Activated CD8-positive, alpha-beta memory T cell treated with anti-CD3 and anti-CD28 coated beads for 24 hours (primary cell): ENCODE data around the gene TTL.
"Not testable (repeated sequence)": the region's sequence is repeated elsewhere in the genome, so short reads cannot be mapped to it uniquely, and the experiment has no call there.

Source experiments
- DNase-seq: peaks from one replicate; pipeline ENCODE4 v3.0.0-alpha.2; 2020

TTL gene

GRCh38 chr2:112481528-112482233 lies at the start of gene TTL:
TSS of gene TTL (plus strand) at chr2:112482156. CDS start at chr2:112482345, 189 bp downstream.
- peak; percentile 89 for DNase-seq

GRCh38 chr2:112432390-112432734 lies 49.6 kb upstream of the TTL start:
- not testable (repeated sequence) for DNase-seq

GRCh38 chr2:112432735-112433479 lies 49.0 kb upstream of the TTL start:
- peak; percentile 72 for DNase-seq

- DNase-seq = peak; percentile 93
Observed at GRCh38 chr2:112433480-112433879, 48.5 kb upstream of the TTL start, which contains the start of gene RGPD8. TSS of gene RGPD8 (minus strand) at chr2:112433645. CDS start at chr2:112433453, 192 bp downstream.

- DNase-seq = no peak
Observed at GRCh38 chr2:112433932-112434730, 47.8 kb upstream of the TTL start.

GRCh38 chr2:112434890-112435715 lies 46.9 kb upstream of the TTL start:
- DNase-seq = not testable (repeated sequence)

- DNase-seq = not testable (repeated sequence)
Observed at GRCh38 chr2:112435716-112436431, 46.1 kb upstream of the TTL start.

- not testable (repeated sequence) for DNase-seq
Observed at GRCh38 chr2:112436993-112437392, 45.0 kb upstream of the TTL start.

- not testable (repeated sequence) for DNase-seq
Observed at GRCh38 chr2:112437405-112437831, 44.5 kb upstream of the TTL start.

- not testable (repeated sequence) for DNase-seq
Observed at GRCh38 chr2:112438603-112439261, 43.2 kb upstream of the TTL start.

- DNase-seq = not testable (repeated sequence)
Observed at GRCh38 chr2:112444256-112444655, 37.7 kb upstream of the TTL start.

GRCh38 chr2:112449854-112450253 lies 32.1 kb upstream of the TTL start:
- no peak for DNase-seq

- DNase-seq = no peak
Observed at GRCh38 chr2:112451317-112451716, 30.6 kb upstream of the TTL start.

GRCh38 chr2:112454586-112454985 lies 27.4 kb upstream of the TTL start:
- no peak for DNase-seq

- no peak for DNase-seq
Observed at GRCh38 chr2:112459372-112459771, 22.6 kb upstream of the TTL start.

GRCh38 chr2:112462178-112462577 lies 19.8 kb upstream of the TTL start:
- DNase-seq = no peak

- DNase-seq = no peak
Observed at GRCh38 chr2:112463256-112463655, 18.7 kb upstream of the TTL start.

- no peak for DNase-seq
Observed at GRCh38 chr2:112465382-112465781, 16.6 kb upstream of the TTL start.

GRCh38 chr2:112472547-112473263 lies 9.3 kb upstream of the TTL start:
- no peak for DNase-seq

GRCh38 chr2:112474844-112475486 lies 7.0 kb upstream of the TTL start:
- no peak for DNase-seq
